Vagina (tissue), 2 donors: ENCODE data around the gene TMC5. TPM values are rescaled to one million over a fixed set of nuclear protein-coding genes. Genes with fewer than 3 reads are reported as not detected.

Experiments
- DNase-seq, 2 donors: peaks; one replicate each; pipeline ENCODE4 v3.0.0-alpha.2; 2017; ENCODE audit errors: extremely low spot score in 2 of 2
- H3K27ac ChIP-seq: fragments of 200-600 bp; sonication (generic); one replicate; pipeline ENCODE4 v1.5.1; 2019
- H3K27me3 ChIP-seq: fragments of 200-600 bp; sonication (generic); one replicate; pipeline ENCODE4 v1.5.1; 2019
- H3K36me3 ChIP-seq, 2 donors: fragments of 200-600 bp; sonication (generic); one replicate each; pipeline ENCODE4 v1.5.1; 2017 to 2019
- H3K4me1 ChIP-seq: fragments of 200-600 bp; sonication (generic); one replicate; pipeline ENCODE4 v1.5.1; 2019
- H3K4me3 ChIP-seq, 2 donors: fragments of 200-600 bp; sonication (generic); 1 replicate in 1 of 2; 2 replicates in 1 of 2; pipeline ENCODE4 v1.5.1; 2016 to 2019
- H3K9me3 ChIP-seq: fragments of 200-600 bp; sonication (generic); one replicate; pipeline ENCODE4 v1.5.1; 2019
- CTCF ChIP-seq, 3 experiments: fragments of 450-650 bp in 2 of 3; fragments of 200-600 bp in 1 of 3; sonication (generic) in 1 of 3; IDR thresholded peaks; one replicate each; pipeline ENCODE4 v1.5.1; 2017 to 2019; ENCODE audit warnings: antibody characterized with exemption in 3 of 3, mild to moderate bottlenecking in 2 of 3, moderate library complexity in 2 of 3
- POLR2A ChIP-seq, 2 donors: fragments of 450-650 bp; IDR thresholded peaks; one replicate each; pipeline ENCODE4 v1.6.1; 2017; ENCODE audit warnings: antibody characterized with exemption in 2 of 2, mild to moderate bottlenecking in 2 of 2, moderate library complexity in 2 of 2
- POLR2AphosphoS5 ChIP-seq, 2 donors: sonication (generic); formaldehyde crosslinking; IDR thresholded peaks; one replicate each; pipeline ENCODE4 v1.9.0; 2017; ENCODE audit warnings: antibody characterized with exemption in 2 of 2, mild to moderate bottlenecking in 2 of 2, low read depth in 1 of 2; ENCODE audit not compliant: insufficient read depth in 1 of 2
- intact Hi-C: fragments of 100-400 bp; cut with DNase I; formaldehyde crosslinking; loops from one replicate; pipeline ENCODE4 v1.15.1; 2023
- total RNA-seq: library from RNA; depleted of rRNA; stranded (reverse); fragments of >200 nt; gene quantifications from one replicate; pipeline ENCODE4 v1.2.3, GENCODE V29; 2016

TMC5 gene
- total RNA-seq, 1 donor from 2014 or later, result not detected

- TF ChIP-seq POLR2A (IDR thresholded peaks at IDR 0.05) (no peak), CTCF (IDR thresholded peaks at IDR 0.05) (no peak), POLR2AphosphoS5 (IDR thresholded peaks at IDR 0.05; ENCODE audit: insufficient read depth in 1 of 2, low read depth in 1 of 2) (no peak)
- no peaks in the 10 kb centered on the region for H3K27me3 ChIP-seq
- no peaks in the 10 kb centered on the region for H3K9me3 ChIP-seq
- H3K36me3 ChIP-seq, result peaks cover 0 to 37% of the 10 kb centered on the region in 2 donors
- intact Hi-C loops, result no loop called here
- H3K4me3 ChIP-seq, result no peak overlapping the region
- H3K27ac ChIP-seq, result no peak overlapping the region
- H3K4me1 ChIP-seq, result no peaks in the 10 kb centered on the region
- DNase-seq, result no peak
These were observed 81.8 kb downstream of the TMC5 start for GRCh38 chr16:19499481-19499880.

- H3K27ac ChIP-seq, result no peak overlapping the region
- intact Hi-C loops, result loop anchor here (10.0 kb wide), 1 partner anchor 418 kb away; no protein-coding TSS in a partner anchor
- TF ChIP-seq CTCF (IDR thresholded peaks at IDR 0.05) (peak; percentile 45 to 62 (median 54)), POLR2A (IDR thresholded peaks at IDR 0.05) (no peak), POLR2AphosphoS5 (IDR thresholded peaks at IDR 0.05; ENCODE audit: insufficient read depth in 1 of 2, low read depth in 1 of 2) (no peak)
- no peaks in the 10 kb centered on the region for H3K27me3 ChIP-seq
- H3K4me3 ChIP-seq, result no peak overlapping the region
- no peaks in the 10 kb centered on the region for H3K4me1 ChIP-seq
- no peak for DNase-seq
- no peaks in the 10 kb centered on the region for H3K9me3 ChIP-seq
- peaks cover 0 to 64% of the 10 kb centered on the region in 2 donors for H3K36me3 ChIP-seq
These were observed 84.9 kb downstream of the TMC5 start for GRCh38 chr16:19502395-19503131.

GRCh38 chr16:19503461-19504075 is 85.9 kb downstream of the TMC5 start:
- Histone ChIP-seq H3K27ac (no peak overlapping the region), H3K9me3 (no peaks in the 10 kb centered on the region), H3K4me1 (no peaks in the 10 kb centered on the region), H3K4me3 (no peak overlapping the region), H3K36me3 (peaks cover 0 to 67% of the 10 kb centered on the region in 2 donors), H3K27me3 (no peaks in the 10 kb centered on the region)
- TF ChIP-seq CTCF (IDR thresholded peaks at IDR 0.05), result no peak
- no peak for DNase-seq
- intact Hi-C loops, result loop anchor here (10.0 kb wide), 1 partner anchor 419 kb away; no protein-coding TSS in a partner anchor

- Histone ChIP-seq H3K27ac (no peak overlapping the region), H3K36me3 (peaks cover 0 to 72% of the 10 kb centered on the region in 2 donors), H3K4me1 (no peaks in the 10 kb centered on the region), H3K27me3 (no peaks in the 10 kb centered on the region), H3K4me3 (no peak overlapping the region), H3K9me3 (no peaks in the 10 kb centered on the region)
- TF ChIP-seq POLR2A (IDR thresholded peaks at IDR 0.05), result no peak
- TF ChIP-seq CTCF (IDR thresholded peaks at IDR 0.05), result no peak
- TF ChIP-seq POLR2AphosphoS5 (IDR thresholded peaks at IDR 0.05; ENCODE audit: insufficient read depth in 1 of 2, low read depth in 1 of 2), result no peak
- DNase-seq, result no peak
- intact Hi-C loops, result loop anchor here (10.0 kb wide), 1 partner anchor 421 kb away; no protein-coding TSS in a partner anchor
These were observed 88.1 kb downstream of the TMC5 start for GRCh38 chr16:19505600-19506303.
